H1 (cell line): ENCODE measurements around the gene IDE. TPM values are rescaled to one million over a fixed set of nuclear protein-coding genes. Genes with fewer than 3 reads are reported as not detected.

Experiments
- CEBPB ChIP-seq: IDR thresholded peaks from 2 replicates; pipeline ENCODE4 v1.6.1; 2012; ENCODE audit warnings: low read depth, low read length
- GTF2F1 ChIP-seq: IDR thresholded peaks from 2 replicates; pipeline ENCODE4 v1.6.1; 2012; ENCODE audit warnings: low read depth, low read length, improper control_type of control experiment, borderline replicate concordance
- HDAC2 ChIP-seq, 2 experiments: fragments of 300-600 bp in 1 of 2; sonication (generic) in 1 of 2; IDR thresholded peaks; 2 replicates each; pipeline ENCODE4 v1.6.1; 2011 to 2012; ENCODE audit warnings: low read depth in 2 of 2, low read length in 2 of 2, mild to moderate bottlenecking in 2 of 2, moderate library complexity in 2 of 2, borderline replicate concordance in 1 of 2, inconsistent platforms in 1 of 2
- MAFK ChIP-seq: IDR thresholded peaks from 2 replicates; pipeline ENCODE4 v1.6.1; 2012; ENCODE audit warnings: low read depth, mild to moderate bottlenecking, improper control_type of control experiment, low read length
- RBBP5 ChIP-seq: IDR thresholded peaks from 2 replicates; pipeline ENCODE4 v1.7.1; 2012; ENCODE audit warnings: low read depth, mild to moderate bottlenecking, inconsistent platforms, low read length, moderate library complexity, borderline replicate concordance
- SAP30 ChIP-seq: fragments of 300-600 bp; sonication (generic); IDR thresholded peaks from 2 replicates; pipeline ENCODE4 v1.7.1; 2012; ENCODE audit warnings: low read length, moderate library complexity, mild to moderate bottlenecking, inconsistent platforms; ENCODE audit not compliant: insufficient read depth, insufficient replicate concordance
- SP4 ChIP-seq: IDR thresholded peaks from 2 replicates; pipeline ENCODE4 v1.6.1; 2012; ENCODE audit warnings: low read length, inconsistent platforms
- SUZ12 ChIP-seq: fragments of 200-600 bp; sonication (generic); IDR thresholded peaks from 2 replicates; pipeline ENCODE4 v1.6.1; 2012; ENCODE audit warnings: mild to moderate bottlenecking, inconsistent platforms, low read length, moderate library complexity, mixed read lengths
- TAF1 ChIP-seq: IDR thresholded peaks from 2 replicates; pipeline ENCODE4 v1.6.1; 2011; ENCODE audit warnings: mild to moderate bottlenecking, low read depth, low read length
- TBP ChIP-seq: IDR thresholded peaks from 2 replicates; pipeline ENCODE4 v1.6.1; 2011; ENCODE audit warnings: low read depth, low read length, improper control_type of control experiment
- ZNF274 ChIP-seq: IDR thresholded peaks from 2 replicates; pipeline ENCODE4 v1.7.0; 2012; ENCODE audit warnings: low read length, borderline replicate concordance; ENCODE audit errors: extremely low read depth
- polyA plus RNA-seq, 7 experiments: library from polyadenylated mRNA; depleted of rRNA in 3 of 7; stranded (reverse) in 5 of 7; unstranded in 2 of 7; fragments of >200 nt in 5 of 7; fragments of 200-250 nt in 2 of 7; gene quantifications; 1 replicate in 5 of 7; 2 replicates in 1 of 7; 4 replicates in 1 of 7; pipeline versions ENCODE4 v1.2.1 to v1.2.3, GENCODE V29; 2011 to 2013; ENCODE audit warnings: missing spikeins in 2 of 7, mixed read lengths in 2 of 7
- total RNA-seq: library from RNA; stranded (reverse); fragmentation: NEBNext Ultra II Directional; extraction: Animal tissue kit (Norgen Biotek cat#: 25700); gene quantifications from 2 replicates; pipeline ENCODE4 v1.2.1, GENCODE V29; 2021
- TF ChIP-seq, protein P1 (sequence below): fragments of 300-600 bp; sonication (generic); IDR thresholded peaks from 2 replicates; pipeline ENCODE4 v1.7.1; 2012; ENCODE audit warnings: low read length, moderate library complexity, mild to moderate bottlenecking, inconsistent platforms; ENCODE audit not compliant: insufficient replicate concordance

IDE gene
- total and polyA plus RNA-seq, 2 of the 8 experiments (the other 6 are each of a cell fraction or from before 2014, with no cell fraction given), result 12.7 to 52.7 TPM

DNA sequence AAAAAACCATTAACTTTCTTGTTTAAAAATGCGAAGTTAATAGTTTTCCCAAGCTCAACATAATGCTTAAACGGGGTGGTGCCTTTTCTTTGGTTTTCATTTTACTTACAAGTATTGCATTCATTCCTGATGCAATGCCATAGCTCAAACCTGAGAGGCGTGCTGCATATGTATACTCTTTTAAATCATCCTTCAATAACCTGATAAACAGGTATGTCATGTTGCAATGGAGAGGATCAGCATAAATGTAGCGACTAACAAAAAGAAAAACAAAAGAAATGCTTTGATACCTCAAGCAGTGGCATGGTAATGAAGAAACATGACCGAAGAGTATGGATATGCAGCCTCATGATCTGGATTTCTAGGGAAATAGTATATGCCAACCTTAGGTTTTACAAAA lies 95.4 kb downstream of the IDE start (continued):
- TF ChIP-seq, protein P1, sequence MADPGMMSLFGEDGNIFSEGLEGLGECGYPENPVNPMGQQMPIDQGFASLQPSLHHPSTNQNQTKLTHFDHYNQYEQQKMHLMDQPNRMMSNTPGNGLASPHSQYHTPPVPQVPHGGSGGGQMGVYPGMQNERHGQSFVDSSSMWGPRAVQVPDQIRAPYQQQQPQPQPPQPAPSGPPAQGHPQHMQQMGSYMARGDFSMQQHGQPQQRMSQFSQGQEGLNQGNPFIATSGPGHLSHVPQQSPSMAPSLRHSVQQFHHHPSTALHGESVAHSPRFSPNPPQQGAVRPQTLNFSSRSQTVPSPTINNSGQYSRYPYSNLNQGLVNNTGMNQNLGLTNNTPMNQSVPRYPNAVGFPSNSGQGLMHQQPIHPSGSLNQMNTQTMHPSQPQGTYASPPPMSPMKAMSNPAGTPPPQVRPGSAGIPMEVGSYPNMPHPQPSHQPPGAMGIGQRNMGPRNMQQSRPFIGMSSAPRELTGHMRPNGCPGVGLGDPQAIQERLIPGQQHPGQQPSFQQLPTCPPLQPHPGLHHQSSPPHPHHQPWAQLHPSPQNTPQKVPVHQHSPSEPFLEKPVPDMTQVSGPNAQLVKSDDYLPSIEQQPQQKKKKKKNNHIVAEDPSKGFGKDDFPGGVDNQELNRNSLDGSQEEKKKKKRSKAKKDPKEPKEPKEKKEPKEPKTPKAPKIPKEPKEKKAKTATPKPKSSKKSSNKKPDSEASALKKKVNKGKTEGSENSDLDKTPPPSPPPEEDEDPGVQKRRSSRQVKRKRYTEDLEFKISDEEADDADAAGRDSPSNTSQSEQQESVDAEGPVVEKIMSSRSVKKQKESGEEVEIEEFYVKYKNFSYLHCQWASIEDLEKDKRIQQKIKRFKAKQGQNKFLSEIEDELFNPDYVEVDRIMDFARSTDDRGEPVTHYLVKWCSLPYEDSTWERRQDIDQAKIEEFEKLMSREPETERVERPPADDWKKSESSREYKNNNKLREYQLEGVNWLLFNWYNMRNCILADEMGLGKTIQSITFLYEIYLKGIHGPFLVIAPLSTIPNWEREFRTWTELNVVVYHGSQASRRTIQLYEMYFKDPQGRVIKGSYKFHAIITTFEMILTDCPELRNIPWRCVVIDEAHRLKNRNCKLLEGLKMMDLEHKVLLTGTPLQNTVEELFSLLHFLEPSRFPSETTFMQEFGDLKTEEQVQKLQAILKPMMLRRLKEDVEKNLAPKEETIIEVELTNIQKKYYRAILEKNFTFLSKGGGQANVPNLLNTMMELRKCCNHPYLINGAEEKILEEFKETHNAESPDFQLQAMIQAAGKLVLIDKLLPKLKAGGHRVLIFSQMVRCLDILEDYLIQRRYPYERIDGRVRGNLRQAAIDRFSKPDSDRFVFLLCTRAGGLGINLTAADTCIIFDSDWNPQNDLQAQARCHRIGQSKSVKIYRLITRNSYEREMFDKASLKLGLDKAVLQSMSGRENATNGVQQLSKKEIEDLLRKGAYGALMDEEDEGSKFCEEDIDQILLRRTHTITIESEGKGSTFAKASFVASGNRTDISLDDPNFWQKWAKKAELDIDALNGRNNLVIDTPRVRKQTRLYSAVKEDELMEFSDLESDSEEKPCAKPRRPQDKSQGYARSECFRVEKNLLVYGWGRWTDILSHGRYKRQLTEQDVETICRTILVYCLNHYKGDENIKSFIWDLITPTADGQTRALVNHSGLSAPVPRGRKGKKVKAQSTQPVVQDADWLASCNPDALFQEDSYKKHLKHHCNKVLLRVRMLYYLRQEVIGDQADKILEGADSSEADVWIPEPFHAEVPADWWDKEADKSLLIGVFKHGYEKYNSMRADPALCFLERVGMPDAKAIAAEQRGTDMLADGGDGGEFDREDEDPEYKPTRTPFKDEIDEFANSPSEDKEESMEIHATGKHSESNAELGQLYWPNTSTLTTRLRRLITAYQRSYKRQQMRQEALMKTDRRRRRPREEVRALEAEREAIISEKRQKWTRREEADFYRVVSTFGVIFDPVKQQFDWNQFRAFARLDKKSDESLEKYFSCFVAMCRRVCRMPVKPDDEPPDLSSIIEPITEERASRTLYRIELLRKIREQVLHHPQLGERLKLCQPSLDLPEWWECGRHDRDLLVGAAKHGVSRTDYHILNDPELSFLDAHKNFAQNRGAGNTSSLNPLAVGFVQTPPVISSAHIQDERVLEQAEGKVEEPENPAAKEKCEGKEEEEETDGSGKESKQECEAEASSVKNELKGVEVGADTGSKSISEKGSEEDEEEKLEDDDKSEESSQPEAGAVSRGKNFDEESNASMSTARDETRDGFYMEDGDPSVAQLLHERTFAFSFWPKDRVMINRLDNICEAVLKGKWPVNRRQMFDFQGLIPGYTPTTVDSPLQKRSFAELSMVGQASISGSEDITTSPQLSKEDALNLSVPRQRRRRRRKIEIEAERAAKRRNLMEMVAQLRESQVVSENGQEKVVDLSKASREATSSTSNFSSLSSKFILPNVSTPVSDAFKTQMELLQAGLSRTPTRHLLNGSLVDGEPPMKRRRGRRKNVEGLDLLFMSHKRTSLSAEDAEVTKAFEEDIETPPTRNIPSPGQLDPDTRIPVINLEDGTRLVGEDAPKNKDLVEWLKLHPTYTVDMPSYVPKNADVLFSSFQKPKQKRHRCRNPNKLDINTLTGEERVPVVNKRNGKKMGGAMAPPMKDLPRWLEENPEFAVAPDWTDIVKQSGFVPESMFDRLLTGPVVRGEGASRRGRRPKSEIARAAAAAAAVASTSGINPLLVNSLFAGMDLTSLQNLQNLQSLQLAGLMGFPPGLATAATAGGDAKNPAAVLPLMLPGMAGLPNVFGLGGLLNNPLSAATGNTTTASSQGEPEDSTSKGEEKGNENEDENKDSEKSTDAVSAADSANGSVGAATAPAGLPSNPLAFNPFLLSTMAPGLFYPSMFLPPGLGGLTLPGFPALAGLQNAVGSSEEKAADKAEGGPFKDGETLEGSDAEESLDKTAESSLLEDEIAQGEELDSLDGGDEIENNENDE, result no peak
- TF ChIP-seq ZNF274 (no peak), SAP30 (no peak), MAFK (no peak), CEBPB (no peak), SUZ12 (no peak), TAF1 (no peak), SP4 (no peak), GTF2F1 (no peak), HDAC2 (IDR thresholded peaks at IDR 0.05; ENCODE audit: borderline replicate concordance in 1 of 2, low read depth in 2 of 2, low read length in 2 of 2) (no peak), RBBP5 (no peak), TBP (no peak)
